ENCODE measurements around the gene OR8B2.
A peak's percentile ranks its signal among the peaks of the same experiment; 100 is the strongest.
"Not testable (repeated sequence)": the region's sequence is repeated elsewhere in the genome, so short reads cannot be mapped to it uniquely, and the experiment has no call there.

Gene OR8B2

GRCh38 chr11:124384399-124384798, at the start of gene OR8B2:
Gene OR8B2 (minus strand): TSS chr11:124384499. CDS start chr11:124383343, 1,156 bp downstream.
- H3K27me3 ChIP-seq (ENCODE audit: control insufficient read depth, insufficient read depth, low read length): no peaks in the 10 kb centered on the region
- H3K4me3 ChIP-seq (ENCODE audit: low read length): no peak within 1 kb of the TSS
- no peak for DNase-seq (ENCODE audit: low read depth, low spot score)
- no peaks in the 10 kb centered on the region for H3K9me3 ChIP-seq (ENCODE audit: control insufficient read depth, insufficient read depth, low read length)
- H3K27ac ChIP-seq (ENCODE audit: low read length): no peak within 1 kb of the TSS
- no peaks in the 10 kb centered on the region for H3K4me1 ChIP-seq (ENCODE audit: control insufficient read depth, insufficient read depth, low read length)
- WGBS (ENCODE audit: insufficient coverage, insufficient read length): no CpG with 5 or more reads among the region's 2 CpGs
- no peaks in the 10 kb centered on the region for H3K36me3 ChIP-seq (ENCODE audit: control insufficient read depth, insufficient read depth, low read length)

- H3K9me3 ChIP-seq (ENCODE audit: control insufficient read depth, insufficient read depth, low read length): no peaks in the 10 kb centered on the region
- H3K4me1 ChIP-seq (ENCODE audit: control insufficient read depth, insufficient read depth, low read length): no peaks in the 10 kb centered on the region
- no peaks in the 10 kb centered on the region for H3K36me3 ChIP-seq (ENCODE audit: control insufficient read depth, insufficient read depth, low read length)
- H3K27me3 ChIP-seq (ENCODE audit: control insufficient read depth, insufficient read depth, low read length): no peaks in the 10 kb centered on the region
- no CpG with 5 or more reads among the region's 2 CpGs for WGBS (ENCODE audit: insufficient coverage, insufficient read length)
- no peak for DNase-seq (ENCODE audit: low read depth, low spot score)
- H3K27ac ChIP-seq (ENCODE audit: low read length): no peak overlapping the region
- H3K4me3 ChIP-seq (ENCODE audit: low read length): no peak overlapping the region
Observed at GRCh38 chr11:124429599-124429998, 45.3 kb upstream of the OR8B2 start.

GRCh38 chr11:124424384-124424921, 40.2 kb upstream of the OR8B2 start, which contains the start of gene OR8B4:
Gene OR8B4 (minus strand): TSS chr11:124424871. CDS start chr11:124424871, 0 bp downstream.
- H3K27me3 ChIP-seq (ENCODE audit: control insufficient read depth, insufficient read depth, low read length): no peaks in the 10 kb centered on the region

GRCh38 chr11:124421043-124421442, 36.7 kb upstream of the OR8B2 start:
- Histone ChIP-seq H3K36me3 (ENCODE audit: control insufficient read depth, insufficient read depth, low read length) (no peaks in the 10 kb centered on the region), H3K9me3 (ENCODE audit: control insufficient read depth, insufficient read depth, low read length) (no peaks in the 10 kb centered on the region), H3K27me3 (ENCODE audit: control insufficient read depth, insufficient read depth, low read length) (no peaks in the 10 kb centered on the region), H3K4me1 (ENCODE audit: control insufficient read depth, insufficient read depth, low read length) (no peaks in the 10 kb centered on the region), H3K4me3 (ENCODE audit: low read length) (no peak overlapping the region), H3K27ac (ENCODE audit: low read length) (no peak overlapping the region)
- WGBS (ENCODE audit: insufficient coverage, insufficient read length): no CpG with 5 or more reads among the region's 4 CpGs
- DNase-seq (ENCODE audit: low read depth, low spot score): no peak

More at GRCh38 chr11:124424384-124424921, 40.2 kb upstream of the OR8B2 start, which contains the start of gene OR8B4:
- no peaks in the 10 kb centered on the region for H3K4me1 ChIP-seq (ENCODE audit: control insufficient read depth, insufficient read depth, low read length)
- no CpG with 5 or more reads among the region's 2 CpGs for WGBS (ENCODE audit: insufficient coverage, insufficient read length)
- H3K4me3 ChIP-seq (ENCODE audit: low read length): no peak within 1 kb of the TSS
- no peak within 1 kb of the TSS for H3K27ac ChIP-seq (ENCODE audit: low read length)
- no peak for DNase-seq (ENCODE audit: low read depth, low spot score)
- no peaks in the 10 kb centered on the region for H3K9me3 ChIP-seq (ENCODE audit: control insufficient read depth, insufficient read depth, low read length)
- H3K36me3 ChIP-seq (ENCODE audit: control insufficient read depth, insufficient read depth, low read length): no peaks in the 10 kb centered on the region

- H3K27ac ChIP-seq (ENCODE audit: low read length): no peak overlapping the region
- no peaks in the 10 kb centered on the region for H3K36me3 ChIP-seq (ENCODE audit: control insufficient read depth, insufficient read depth, low read length)
- H3K4me3 ChIP-seq (ENCODE audit: low read length): no peak overlapping the region
- WGBS (ENCODE audit: insufficient coverage, insufficient read length): no CpG with 5 or more reads among the region's 5 CpGs
- no peaks in the 10 kb centered on the region for H3K4me1 ChIP-seq (ENCODE audit: control insufficient read depth, insufficient read depth, low read length)
- no peaks in the 10 kb centered on the region for H3K27me3 ChIP-seq (ENCODE audit: control insufficient read depth, insufficient read depth, low read length)
- DNase-seq (ENCODE audit: low read depth, low spot score): no peak
- H3K9me3 ChIP-seq (ENCODE audit: control insufficient read depth, insufficient read depth, low read length): no peaks in the 10 kb centered on the region
Observed at GRCh38 chr11:124415356-124415923, 31.1 kb upstream of the OR8B2 start.

- H3K27me3 ChIP-seq (ENCODE audit: control insufficient read depth, insufficient read depth, low read length): no peaks in the 10 kb centered on the region
- H3K9me3 ChIP-seq (ENCODE audit: control insufficient read depth, insufficient read depth, low read length): no peaks in the 10 kb centered on the region
- no peaks in the 10 kb centered on the region for H3K4me1 ChIP-seq (ENCODE audit: control insufficient read depth, insufficient read depth, low read length)
- H3K27ac ChIP-seq (ENCODE audit: low read length): no peak overlapping the region
- H3K36me3 ChIP-seq (ENCODE audit: control insufficient read depth, insufficient read depth, low read length): no peaks in the 10 kb centered on the region
- no peak overlapping the region for H3K4me3 ChIP-seq (ENCODE audit: low read length)
- no CpG with 5 or more reads among the region's 7 CpGs for WGBS (ENCODE audit: insufficient coverage, insufficient read length)
- DNase-seq (ENCODE audit: low read depth, low spot score): no peak
Observed at GRCh38 chr11:124409906-124410305, 25.6 kb upstream of the OR8B2 start.

GRCh38 chr11:124405581-124405980, 21.3 kb upstream of the OR8B2 start:
- WGBS (ENCODE audit: insufficient coverage, insufficient read length): no CpG with 5 or more reads among the region's 2 CpGs
- Histone ChIP-seq H3K4me3 (ENCODE audit: low read length) (no peak overlapping the region), H3K27me3 (ENCODE audit: control insufficient read depth, insufficient read depth, low read length) (no peaks in the 10 kb centered on the region), H3K4me1 (ENCODE audit: control insufficient read depth, insufficient read depth, low read length) (no peaks in the 10 kb centered on the region), H3K27ac (ENCODE audit: low read length) (no peak overlapping the region), H3K9me3 (ENCODE audit: control insufficient read depth, insufficient read depth, low read length) (no peaks in the 10 kb centered on the region), H3K36me3 (ENCODE audit: control insufficient read depth, insufficient read depth, low read length) (no peaks in the 10 kb centered on the region)
- DNase-seq (ENCODE audit: low read depth, low spot score): no peak

GRCh38 chr11:124403186-124403585, 18.9 kb upstream of the OR8B2 start:
- not testable (repeated sequence) for H3K4me1 ChIP-seq (ENCODE audit: control insufficient read depth, insufficient read depth, low read length); H3K27me3 ChIP-seq (ENCODE audit: control insufficient read depth, insufficient read depth, low read length); H3K4me3 ChIP-seq (ENCODE audit: low read length); DNase-seq (ENCODE audit: low read depth, low spot score); H3K9me3 ChIP-seq (ENCODE audit: control insufficient read depth, insufficient read depth, low read length); H3K27ac ChIP-seq (ENCODE audit: low read length); H3K36me3 ChIP-seq (ENCODE audit: control insufficient read depth, insufficient read depth, low read length)
- WGBS (ENCODE audit: insufficient coverage, insufficient read length): no CpG with 5 or more reads among the region's 27 CpGs

- Histone ChIP-seq H3K36me3 (ENCODE audit: control insufficient read depth, insufficient read depth, low read length) (no peaks in the 10 kb centered on the region), H3K27me3 (ENCODE audit: control insufficient read depth, insufficient read depth, low read length) (no peaks in the 10 kb centered on the region), H3K27ac (ENCODE audit: low read length) (no peak overlapping the region), H3K9me3 (ENCODE audit: control insufficient read depth, insufficient read depth, low read length) (no peaks in the 10 kb centered on the region), H3K4me1 (ENCODE audit: control insufficient read depth, insufficient read depth, low read length) (no peaks in the 10 kb centered on the region), H3K4me3 (ENCODE audit: low read length) (no peak overlapping the region)
- peak; percentile 55 for DNase-seq (ENCODE audit: low read depth, low spot score)
- WGBS (ENCODE audit: insufficient coverage, insufficient read length): no CpG with 5 or more reads among the region's 8 CpGs
Observed at GRCh38 chr11:124402326-124402922, 18.1 kb upstream of the OR8B2 start.

GRCh38 chr11:124398924-124399323, 14.6 kb upstream of the OR8B2 start, which contains the start of gene OR8B3:
Gene OR8B3 (minus strand): TSS chr11:124399024. CDS start chr11:124397351, 1,673 bp downstream.
- no peaks in the 10 kb centered on the region for H3K9me3 ChIP-seq (ENCODE audit: control insufficient read depth, insufficient read depth, low read length)
- H3K36me3 ChIP-seq (ENCODE audit: control insufficient read depth, insufficient read depth, low read length): no peaks in the 10 kb centered on the region
- no peak for DNase-seq (ENCODE audit: low read depth, low spot score)
- no peak within 1 kb of the TSS for H3K27ac ChIP-seq (ENCODE audit: low read length)
- no peaks in the 10 kb centered on the region for H3K27me3 ChIP-seq (ENCODE audit: control insufficient read depth, insufficient read depth, low read length)
- H3K4me3 ChIP-seq (ENCODE audit: low read length): no peak within 1 kb of the TSS
- H3K4me1 ChIP-seq (ENCODE audit: control insufficient read depth, insufficient read depth, low read length): no peaks in the 10 kb centered on the region

DNA sequence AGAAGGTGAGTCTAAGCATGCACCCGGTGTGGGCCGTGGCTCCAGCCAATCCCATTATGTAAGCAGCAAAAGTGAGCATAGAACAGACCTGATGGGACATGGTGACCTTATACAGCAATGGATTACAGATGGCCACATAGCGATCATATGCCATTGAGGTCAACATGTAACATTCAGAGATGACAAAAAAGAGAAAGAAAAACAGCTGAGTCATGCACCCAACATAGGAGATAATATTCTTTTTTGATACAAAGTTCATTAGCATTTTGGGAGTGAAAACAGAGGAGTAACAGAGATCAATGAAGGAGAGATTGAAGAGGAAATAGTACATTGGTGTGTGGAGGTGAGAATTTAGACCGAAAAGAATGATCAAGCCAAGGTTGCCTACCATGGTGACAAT, 12.5 kb upstream of the OR8B2 start:
- DNase-seq (ENCODE audit: low read depth, low spot score); H3K27ac ChIP-seq (ENCODE audit: low read length); H3K9me3 ChIP-seq (ENCODE audit: control insufficient read depth, insufficient read depth, low read length); H3K4me3 ChIP-seq (ENCODE audit: low read length); H3K4me1 ChIP-seq (ENCODE audit: control insufficient read depth, insufficient read depth, low read length); H3K27me3 ChIP-seq (ENCODE audit: control insufficient read depth, insufficient read depth, low read length); H3K36me3 ChIP-seq (ENCODE audit: control insufficient read depth, insufficient read depth, low read length): not testable (repeated sequence)
- no CpG with 5 or more reads among the region's 4 CpGs for WGBS (ENCODE audit: insufficient coverage, insufficient read length)

All from iPS DF 6.9 (cell line).